DOHH2 (cell line): Measurements from ENCODE around the gene TMEM114.

Source experiments
- H3F3A ChIP-seq: fragments of 200-600 bp; sonication (generic), shearing (Covaris generic); 2 replicates; pipeline ENCODE4 v1.6.0; 2016; ENCODE audit warnings: antibody characterized with exemption, mild to moderate bottlenecking; ENCODE audit not compliant: control insufficient read depth, insufficient read depth
- H3K27ac ChIP-seq: fragments of 200-600 bp; sonication (generic); 2 replicates; pipeline ENCODE4 v1.5.1; 2014; ENCODE audit warnings: low read depth, mild to moderate bottlenecking, low read length, moderate library complexity
- H3K27me3 ChIP-seq: fragments of 200-600 bp; sonication (generic); 2 replicates; pipeline ENCODE4 v1.6.1; 2014; ENCODE audit warnings: mild to moderate bottlenecking, low read length, mixed read lengths; ENCODE audit not compliant: control insufficient read depth
- H3K36me3 ChIP-seq: fragments of 200-600 bp; sonication (generic); 2 replicates; pipeline ENCODE4 v1.6.1; 2014; ENCODE audit warnings: mild to moderate bottlenecking, low read length, moderate library complexity, mixed read lengths; ENCODE audit not compliant: control insufficient read depth
- H3K4me1 ChIP-seq: fragments of 200-600 bp; sonication (generic); 2 replicates; pipeline ENCODE4 v1.6.1; 2014; ENCODE audit warnings: mild to moderate bottlenecking, low read length, mixed read lengths; ENCODE audit not compliant: control insufficient read depth
- H3K4me2 ChIP-seq: fragments of 200-600 bp; sonication (generic); 2 replicates; pipeline ENCODE4 v1.6.0; 2014; ENCODE audit warnings: mild to moderate bottlenecking, low read length, moderate library complexity
- H3K4me3 ChIP-seq: fragments of 200-600 bp; sonication (generic); 2 replicates; pipeline ENCODE4 v1.5.1; 2014; ENCODE audit warnings: mild to moderate bottlenecking, low read length, mixed read lengths
- H3K79me2 ChIP-seq: fragments of 200-600 bp; sonication (generic); 2 replicates; pipeline ENCODE4 v1.6.1; 2014; ENCODE audit warnings: mild to moderate bottlenecking, low read length, mixed read lengths; ENCODE audit not compliant: control insufficient read depth
- H3K9me2 ChIP-seq: fragments of 200-600 bp; sonication (generic); replicated peaks from 2 replicates; pipeline ENCODE4 v1.6.1; 2014; ENCODE audit warnings: mild to moderate bottlenecking, low read length, mixed read lengths; ENCODE audit not compliant: control insufficient read depth
- H3K9me3 ChIP-seq: fragments of 200-600 bp; sonication (generic); 2 replicates; pipeline ENCODE4 v1.6.1; 2014; ENCODE audit warnings: antibody characterized with exemption, low read length, mixed read lengths; ENCODE audit not compliant: control insufficient read depth, insufficient read depth
- H4K20me1 ChIP-seq: fragments of 200-600 bp; sonication (generic); 2 replicates; pipeline ENCODE4 v1.6.0; 2014; ENCODE audit warnings: low read depth, mild to moderate bottlenecking, antibody characterized with exemption, low read length, moderate library complexity; ENCODE audit not compliant: control insufficient read depth, insufficient read depth
- CTCF ChIP-seq: fragments of 200-600 bp; sonication (generic); IDR thresholded peaks from one replicate; pipeline ENCODE4 v1.5.1; 2014; ENCODE audit warnings: antibody characterized with exemption, mild to moderate bottlenecking, low read depth, low read length; ENCODE audit not compliant: poor library complexity, severe bottlenecking
- EZH2phosphoT487 ChIP-seq: fragments of 200-600 bp; sonication (generic); IDR thresholded peaks from 2 replicates; pipeline ENCODE4 v1.6.1; 2017; ENCODE audit warnings: borderline replicate concordance, mild to moderate bottlenecking, antibody characterized with exemption, low read length, moderate library complexity, mixed read lengths

Gene TMEM114

GRCh38 chr16:8549843-8550412, 40.4 kb downstream of the TMEM114 start:
- Histone ChIP-seq H3K27me3 (no peaks in the 10 kb centered on the region), H3F3A (no peaks in the 10 kb centered on the region)

GRCh38 chr16:8548166-8548565, 42.1 kb downstream of the TMEM114 start:
- no peaks in the 10 kb centered on the region; the same call in 1 of the 2 replicates for H3K27me3 ChIP-seq
- H3K27ac ChIP-seq: no peak overlapping the region
- H3K79me2 ChIP-seq: no peaks in the 10 kb centered on the region
- no peaks in the 10 kb centered on the region for H3K9me2 ChIP-seq
- H3K9me3 ChIP-seq: no peaks in the 10 kb centered on the region
- no peak overlapping the region for H3K4me3 ChIP-seq
- H3F3A ChIP-seq: no peaks in the 10 kb centered on the region
- no peaks in the 10 kb centered on the region for H3K4me1 ChIP-seq
- TF ChIP-seq CTCF: no peak
- no peak for TF ChIP-seq EZH2phosphoT487
- H3K36me3 ChIP-seq: no peaks in the 10 kb centered on the region
- H4K20me1 ChIP-seq: no peaks in the 10 kb centered on the region
- H3K4me2 ChIP-seq: no peak overlapping the region

More at GRCh38 chr16:8549843-8550412, 40.4 kb downstream of the TMEM114 start:
- Histone ChIP-seq H3K4me2 (no peak overlapping the region), H4K20me1 (no peaks in the 10 kb centered on the region), H3K36me3 (no peaks in the 10 kb centered on the region), H3K4me1 (no peaks in the 10 kb centered on the region), H3K27ac (no peak overlapping the region), H3K9me2 (no peaks in the 10 kb centered on the region), H3K9me3 (no peaks in the 10 kb centered on the region), H3K4me3 (no peak overlapping the region), H3K79me2 (no peaks in the 10 kb centered on the region)
- TF ChIP-seq EZH2phosphoT487: no peak
- no peak for TF ChIP-seq CTCF

GRCh38 chr16:8547762-8548161, 42.5 kb downstream of the TMEM114 start:
- Histone ChIP-seq H3K4me1 (no peaks in the 10 kb centered on the region), H3K9me2 (no peaks in the 10 kb centered on the region), H3K27ac (no peak overlapping the region), H3K9me3 (no peaks in the 10 kb centered on the region), H4K20me1 (no peaks in the 10 kb centered on the region), H3K36me3 (no peaks in the 10 kb centered on the region), H3F3A (no peaks in the 10 kb centered on the region), H3K4me2 (no peak overlapping the region), H3K27me3 (no peaks in the 10 kb centered on the region; the same call in 1 of the 2 replicates), H3K4me3 (no peak overlapping the region), H3K79me2 (no peaks in the 10 kb centered on the region)
- no peak for TF ChIP-seq EZH2phosphoT487
- no peak for TF ChIP-seq CTCF
